IPS-18a (cell line): Measurements from ENCODE around the gene MS4A6E.
A peak's percentile ranks its signal among the peaks of the same experiment; 100 is the strongest.
"Not testable (repeated sequence)": the region's sequence is repeated elsewhere in the genome, so short reads cannot be mapped to it uniquely, and the experiment has no call there.

Experiments
- H3K27ac ChIP-seq: one replicate; pipeline ENCODE4 v1.5.1; 2013; ENCODE audit warnings: low read length
- H3K27me3 ChIP-seq: one replicate; pipeline ENCODE4 v1.6.1; 2013; ENCODE audit warnings: mild to moderate bottlenecking, low read length; ENCODE audit not compliant: control insufficient read depth, insufficient read depth
- H3K36me3 ChIP-seq: one replicate; pipeline ENCODE4 v1.6.1; 2013; ENCODE audit warnings: low read depth, low read length; ENCODE audit not compliant: control insufficient read depth
- H3K4me1 ChIP-seq: one replicate; pipeline ENCODE4 v1.6.1; 2013; ENCODE audit warnings: low read depth, low read length; ENCODE audit not compliant: control insufficient read depth
- H3K4me3 ChIP-seq: one replicate; pipeline ENCODE4 v1.5.1; 2013; ENCODE audit warnings: low read length
- H3K9ac ChIP-seq: one replicate; pipeline ENCODE4 v1.6.1; 2013; ENCODE audit warnings: mild to moderate bottlenecking, low read length, moderate library complexity
- H3K9me3 ChIP-seq: one replicate; pipeline ENCODE4 v1.6.1; 2013; ENCODE audit warnings: low read depth, low read length; ENCODE audit not compliant: control insufficient read depth

The MS4A6E gene

DNA sequence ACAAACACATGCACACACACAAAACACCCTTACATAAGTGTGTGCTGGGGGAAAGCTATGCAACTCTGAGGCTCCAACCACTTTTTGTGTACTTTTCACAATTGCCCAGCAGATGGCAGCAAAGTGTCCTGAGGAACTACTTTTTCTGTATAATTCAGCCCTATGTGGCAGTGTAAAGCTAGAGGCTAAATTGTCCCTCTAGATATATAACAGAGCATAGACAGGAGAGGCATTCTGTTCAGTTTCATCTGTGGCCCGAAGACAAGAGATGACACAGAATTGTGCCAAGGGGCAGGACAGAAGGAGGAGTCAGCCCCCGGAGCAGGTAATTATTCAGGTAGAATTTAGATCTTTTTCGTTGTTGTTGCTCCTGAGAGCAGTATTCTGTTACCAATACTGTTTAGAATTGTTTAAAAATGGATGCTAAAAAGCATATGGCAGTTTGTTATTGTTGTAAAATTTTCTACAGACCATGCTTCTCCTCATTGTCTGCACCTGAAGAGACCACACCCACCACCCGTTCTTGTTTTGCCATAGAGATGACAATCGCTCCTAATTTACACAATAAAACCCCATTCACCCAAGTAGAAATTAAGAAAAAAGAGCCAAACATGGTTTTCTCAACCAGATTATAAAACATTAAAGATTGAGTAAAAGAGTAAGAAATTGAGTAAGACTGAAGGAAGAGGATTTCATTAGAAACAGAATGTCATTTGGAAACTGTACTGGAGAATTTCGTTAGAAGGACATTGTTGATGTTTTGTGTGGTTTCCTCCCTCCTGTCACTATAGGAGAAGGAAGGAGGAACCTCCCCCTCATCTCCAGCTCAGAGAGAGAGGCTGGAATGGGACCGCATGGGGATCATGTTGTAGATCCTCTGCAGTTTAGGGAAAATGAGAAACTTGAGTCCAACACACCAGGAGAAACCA, 36.8 kb downstream of the MS4A6E start:
- Histone ChIP-seq H3K27me3 (no peaks in the 10 kb centered on the region), H3K4me1 (peaks cover 19% of the 10 kb centered on the region), H3K9me3 (peaks cover 11% of the 10 kb centered on the region), H3K27ac (peak overlapping the region; percentile 49), H3K9ac (no peak overlapping the region), H3K36me3 (no peaks in the 10 kb centered on the region), H3K4me3 (peak overlapping the region; percentile 13)

DNA sequence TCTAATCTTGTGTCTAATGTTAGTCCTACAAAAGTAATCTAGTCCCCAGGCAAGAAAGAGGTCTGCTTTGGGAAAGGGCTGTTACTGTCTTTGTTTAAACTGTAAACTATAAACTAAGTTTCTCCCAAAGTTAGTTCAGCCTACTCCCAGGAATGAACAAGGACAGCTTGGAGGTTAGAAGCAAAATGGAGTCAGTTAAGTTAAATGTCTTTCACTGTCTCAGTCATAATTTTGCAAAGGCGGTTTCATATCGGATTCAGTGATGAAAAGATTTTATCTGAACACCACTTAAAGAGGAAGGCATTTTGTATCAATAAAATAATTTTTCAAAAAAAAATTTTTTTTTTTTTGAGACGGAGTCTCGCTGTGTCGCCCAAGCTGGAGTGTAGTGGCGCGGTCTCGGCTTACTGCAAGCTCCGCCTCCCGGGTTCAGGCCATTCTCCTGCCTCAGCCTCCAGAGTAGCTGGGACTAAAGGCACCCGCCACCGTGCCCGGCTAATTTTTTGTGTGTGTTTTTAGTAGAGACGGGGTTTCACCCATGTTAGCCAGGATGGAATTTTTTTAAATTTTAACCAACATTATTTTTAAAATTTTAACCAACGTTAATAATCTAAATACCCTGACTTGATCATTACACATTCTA, 39.3 kb downstream of the MS4A6E start:
- not testable (repeated sequence) for H3K4me3 ChIP-seq, H3K27me3 ChIP-seq, H3K9me3 ChIP-seq, H3K36me3 ChIP-seq, H3K9ac ChIP-seq, H3K27ac ChIP-seq
- H3K4me1 ChIP-seq: peaks cover 19% of the 10 kb centered on the region

DNA sequence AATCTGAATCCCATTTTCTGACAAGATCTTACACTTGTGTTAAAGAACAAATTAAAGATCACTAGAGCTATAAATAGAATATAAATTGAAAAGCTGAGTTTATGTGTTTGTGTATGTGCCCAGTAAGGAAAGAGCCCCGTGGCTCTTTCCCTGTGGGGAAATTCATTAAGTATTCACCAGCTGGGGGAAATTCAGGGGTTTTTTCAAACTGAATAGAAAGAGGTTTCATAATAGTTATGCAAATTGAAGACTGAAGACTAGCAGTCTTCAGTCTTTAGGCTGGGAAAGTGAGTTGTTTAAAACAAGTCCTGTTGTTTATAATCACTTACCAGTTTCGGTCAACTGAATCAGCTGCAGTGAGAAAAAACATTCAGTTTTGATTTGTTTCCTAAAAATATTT, 40.0 kb downstream of the MS4A6E start:
- H3K9me3 ChIP-seq: no peaks in the 10 kb centered on the region
- no peaks in the 10 kb centered on the region for H3K27me3 ChIP-seq
- no peak overlapping the region for H3K9ac ChIP-seq
- H3K27ac ChIP-seq: no peak overlapping the region
- H3K4me3 ChIP-seq: no peak overlapping the region
- H3K36me3 ChIP-seq: no peaks in the 10 kb centered on the region
- peaks cover 19% of the 10 kb centered on the region for H3K4me1 ChIP-seq

DNA sequence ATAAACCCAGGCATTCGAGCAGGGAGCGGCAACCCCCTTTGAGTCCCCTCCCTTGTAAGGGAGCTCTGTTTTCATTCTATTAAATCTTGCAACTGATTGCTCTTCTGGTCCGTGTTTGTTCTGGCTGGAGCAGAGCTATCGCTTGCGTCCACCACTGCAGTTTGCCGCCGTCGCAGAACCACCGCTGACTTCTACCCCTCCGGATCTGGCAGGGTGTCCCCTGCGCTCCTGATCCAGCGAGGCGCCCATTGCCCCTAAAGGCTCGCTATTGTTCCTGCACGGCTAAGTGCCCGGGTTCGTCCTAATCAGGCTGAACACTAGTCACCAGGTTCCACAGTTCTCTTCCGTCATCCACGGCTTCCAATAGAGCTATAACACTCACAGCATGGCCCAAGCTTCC, 40.8 kb downstream of the MS4A6E start:
- no peak overlapping the region for H3K9ac ChIP-seq

DNA sequence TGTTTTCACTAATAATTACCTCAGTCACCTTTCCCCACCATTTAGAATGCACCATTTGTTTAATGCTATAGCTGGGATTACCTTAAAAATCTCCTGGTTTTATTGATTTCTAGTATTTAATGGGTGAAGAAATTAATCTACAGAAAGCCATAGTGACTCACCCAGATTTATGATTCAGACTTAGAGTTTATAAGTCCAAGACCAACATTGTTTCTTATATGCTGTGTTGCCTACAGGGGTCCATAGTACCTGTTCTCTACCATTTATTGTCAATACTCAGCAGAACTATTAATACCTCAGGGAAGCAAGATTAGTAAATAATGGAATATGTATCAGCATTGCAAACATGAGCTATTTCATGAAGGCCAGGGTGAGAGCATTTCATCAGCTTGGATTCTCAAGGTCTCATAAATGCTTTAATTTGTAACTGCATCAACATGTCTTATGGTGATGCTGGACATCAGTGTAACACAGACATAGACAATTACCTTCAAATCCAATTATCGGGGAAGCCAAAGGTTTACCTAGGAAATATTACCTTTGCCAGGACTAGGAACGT, 43.3 kb downstream of the MS4A6E start:
- Histone ChIP-seq H3K4me1 (peaks cover 6% of the 10 kb centered on the region), H3K9ac (no peak overlapping the region), H3K36me3 (no peaks in the 10 kb centered on the region), H3K9me3 (no peaks in the 10 kb centered on the region), H3K27ac (no peak overlapping the region), H3K4me3 (no peak overlapping the region), H3K27me3 (no peaks in the 10 kb centered on the region)

More for the DNA sequence above, 40.8 kb downstream of the MS4A6E start:
- Histone ChIP-seq H3K4me1 (peaks cover 19% of the 10 kb centered on the region), H3K4me3 (no peak overlapping the region), H3K9me3 (no peaks in the 10 kb centered on the region), H3K36me3 (no peaks in the 10 kb centered on the region), H3K27me3 (no peaks in the 10 kb centered on the region), H3K27ac (no peak overlapping the region)

DNA sequence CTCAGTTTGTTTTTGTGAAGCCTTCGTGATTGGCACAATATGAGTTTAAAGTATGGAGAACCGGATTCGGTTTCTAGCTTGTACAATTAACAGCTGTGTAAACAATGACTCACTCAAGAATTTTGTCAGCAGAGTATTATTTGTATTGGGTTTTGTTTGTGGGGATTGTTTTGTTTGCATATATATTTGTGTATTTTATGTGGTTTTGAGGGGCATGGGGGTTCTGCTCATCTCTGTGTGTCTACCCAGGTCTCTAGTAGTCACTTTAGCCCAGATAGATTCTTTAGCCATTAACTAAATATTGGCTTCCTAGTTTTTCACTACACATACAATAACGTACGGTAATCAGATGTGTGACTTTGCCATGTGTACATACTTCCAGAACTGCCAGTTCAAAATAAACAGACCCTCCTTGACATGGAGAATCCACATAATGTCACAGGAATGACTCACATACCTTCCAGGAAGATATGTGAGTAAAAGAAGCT, 43.8 kb downstream of the MS4A6E start:
- H3K36me3 ChIP-seq: no peaks in the 10 kb centered on the region
- peaks cover 6% of the 10 kb centered on the region for H3K4me1 ChIP-seq
- no peak overlapping the region for H3K27ac ChIP-seq
- H3K9me3 ChIP-seq: no peaks in the 10 kb centered on the region
- H3K4me3 ChIP-seq: no peak overlapping the region
- H3K9ac ChIP-seq: no peak overlapping the region
- no peaks in the 10 kb centered on the region for H3K27me3 ChIP-seq

DNA sequence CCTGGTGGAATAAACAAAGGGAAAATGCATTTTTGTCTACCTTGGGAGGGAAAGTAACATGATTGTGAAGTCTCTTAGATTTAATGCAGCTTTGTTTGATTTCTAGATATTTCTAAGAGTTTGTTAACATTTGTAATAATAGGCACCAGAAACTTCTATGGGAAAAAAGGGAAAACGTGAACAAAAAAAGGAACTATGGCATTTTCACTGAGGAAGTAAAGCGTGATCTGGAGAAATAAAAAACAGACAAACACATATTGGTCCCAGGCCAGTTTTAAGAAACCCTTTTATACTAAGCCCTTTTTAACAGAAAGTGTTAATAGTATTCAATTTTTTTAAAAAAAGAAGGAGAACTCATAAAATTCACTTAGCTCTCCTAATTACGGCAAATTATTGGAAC, 44.3 kb downstream of the MS4A6E start:
- Histone ChIP-seq H3K36me3 (no peaks in the 10 kb centered on the region), H3K4me3 (no peak overlapping the region), H3K27me3 (no peaks in the 10 kb centered on the region), H3K4me1 (peaks cover 6% of the 10 kb centered on the region), H3K27ac (no peak overlapping the region), H3K9me3 (no peaks in the 10 kb centered on the region), H3K9ac (no peak overlapping the region)

DNA sequence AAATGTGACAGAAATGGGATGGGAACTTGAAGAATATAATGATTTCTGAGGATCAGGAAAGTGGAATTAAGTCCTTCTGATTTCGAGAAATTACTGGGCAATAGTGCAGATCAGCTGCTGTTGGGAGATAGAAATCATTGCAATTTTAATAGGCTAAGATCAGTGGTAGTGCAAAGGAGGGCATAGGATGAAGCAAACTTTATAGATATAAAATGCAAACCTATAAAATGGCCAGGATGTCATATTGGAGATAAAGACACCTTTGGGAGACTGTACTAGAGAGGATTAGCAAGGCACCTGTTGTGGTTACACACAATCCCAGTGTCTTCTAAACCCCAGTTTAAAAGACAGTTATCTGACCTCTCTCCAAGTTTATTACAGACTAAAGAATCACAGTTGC, 44.8 kb downstream of the MS4A6E start:
- no peaks in the 10 kb centered on the region for H3K27me3 ChIP-seq
- H3K9me3 ChIP-seq: no peaks in the 10 kb centered on the region
- H3K27ac ChIP-seq: no peak overlapping the region
- H3K9ac ChIP-seq: no peak overlapping the region
- no peak overlapping the region for H3K4me3 ChIP-seq
- H3K36me3 ChIP-seq: no peaks in the 10 kb centered on the region
- H3K4me1 ChIP-seq: peaks cover 6% of the 10 kb centered on the region

DNA sequence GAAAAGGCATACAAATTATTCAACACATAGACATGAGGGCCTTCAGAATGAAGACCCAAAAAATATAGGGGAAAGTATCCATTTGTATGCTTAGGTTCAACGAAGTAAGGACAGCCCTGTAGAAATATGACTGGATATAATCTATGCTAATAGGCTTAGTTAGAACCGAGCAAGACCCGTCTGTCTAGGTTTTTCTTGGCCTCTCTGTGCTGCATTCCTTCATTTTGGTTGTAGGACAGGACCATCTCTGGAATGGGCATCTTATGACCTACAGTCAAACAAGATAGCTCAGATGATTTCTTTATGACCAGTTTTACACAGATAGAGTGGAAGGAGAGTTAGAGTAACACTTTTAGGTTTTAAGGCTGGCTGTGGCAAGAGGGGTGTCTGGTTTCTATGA, 45.7 kb downstream of the MS4A6E start:
- H3K27ac ChIP-seq: no peak overlapping the region
- no peak overlapping the region for H3K9ac ChIP-seq
- H3K9me3 ChIP-seq: no peaks in the 10 kb centered on the region
- no peaks in the 10 kb centered on the region for H3K36me3 ChIP-seq
- no peaks in the 10 kb centered on the region for H3K27me3 ChIP-seq
- H3K4me3 ChIP-seq: no peak overlapping the region
- H3K4me1 ChIP-seq: no peaks in the 10 kb centered on the region

DNA sequence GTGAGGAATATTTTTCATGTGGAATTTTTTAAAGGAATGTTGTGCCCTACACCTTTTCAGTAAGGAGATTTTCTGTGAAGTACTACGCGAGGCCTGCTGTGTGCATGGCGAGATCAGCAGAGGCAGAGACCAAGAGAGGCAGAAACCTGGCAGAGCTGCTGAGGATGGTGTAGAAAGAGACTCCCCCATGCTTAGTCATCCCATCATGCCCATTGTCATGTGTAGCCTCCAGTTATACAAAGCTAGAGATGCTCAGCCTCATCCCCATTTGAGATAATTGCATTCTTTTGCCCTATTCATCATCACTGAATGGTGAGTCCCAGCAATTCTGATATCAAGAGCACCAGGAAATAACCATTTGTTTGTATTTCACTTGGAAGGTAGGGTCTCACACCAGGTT, 48.3 kb downstream of the MS4A6E start:
- no peak overlapping the region for H3K27ac ChIP-seq
- H3K9me3 ChIP-seq: no peaks in the 10 kb centered on the region
- H3K4me3 ChIP-seq: no peak overlapping the region
- H3K4me1 ChIP-seq: no peaks in the 10 kb centered on the region
- no peak overlapping the region for H3K9ac ChIP-seq
- no peaks in the 10 kb centered on the region for H3K27me3 ChIP-seq
- no peaks in the 10 kb centered on the region for H3K36me3 ChIP-seq

DNA sequence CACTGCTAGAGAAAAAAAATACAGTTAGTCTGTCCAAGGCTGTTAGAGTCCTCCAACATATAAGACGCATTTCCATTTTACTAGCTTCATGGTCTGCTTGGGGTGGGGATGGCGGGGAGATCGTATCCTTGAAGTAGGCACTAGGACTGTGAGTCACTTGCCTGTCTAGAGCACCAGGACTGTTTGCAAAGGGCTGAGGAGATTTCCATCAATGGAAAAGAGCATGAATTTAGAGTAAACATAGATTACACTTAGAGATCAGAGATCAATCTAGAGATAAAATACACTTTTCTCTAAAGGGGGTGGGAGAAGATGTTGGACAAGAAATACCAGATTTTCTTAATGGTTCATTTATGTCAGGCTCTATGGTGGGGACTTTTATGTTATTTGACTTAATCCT, 49.5 kb downstream of the MS4A6E start:
- H3K27me3 ChIP-seq: no peaks in the 10 kb centered on the region
- H3K27ac ChIP-seq: no peak overlapping the region
- no peak overlapping the region for H3K4me3 ChIP-seq
- no peak overlapping the region for H3K9ac ChIP-seq
- H3K9me3 ChIP-seq: no peaks in the 10 kb centered on the region
- no peaks in the 10 kb centered on the region for H3K4me1 ChIP-seq
- no peaks in the 10 kb centered on the region for H3K36me3 ChIP-seq
